ENCODE data around the gene COL21A1. TPM values are rescaled to one million over a fixed set of nuclear protein-coding genes. Genes with fewer than 3 reads are reported as not detected.

COL21A1 gene
- total and polyA plus RNA-seq, 2 of the 4 experiments (the other 2 are of a cell fraction) = 0.05 TPM; not detected in 1

DNA sequence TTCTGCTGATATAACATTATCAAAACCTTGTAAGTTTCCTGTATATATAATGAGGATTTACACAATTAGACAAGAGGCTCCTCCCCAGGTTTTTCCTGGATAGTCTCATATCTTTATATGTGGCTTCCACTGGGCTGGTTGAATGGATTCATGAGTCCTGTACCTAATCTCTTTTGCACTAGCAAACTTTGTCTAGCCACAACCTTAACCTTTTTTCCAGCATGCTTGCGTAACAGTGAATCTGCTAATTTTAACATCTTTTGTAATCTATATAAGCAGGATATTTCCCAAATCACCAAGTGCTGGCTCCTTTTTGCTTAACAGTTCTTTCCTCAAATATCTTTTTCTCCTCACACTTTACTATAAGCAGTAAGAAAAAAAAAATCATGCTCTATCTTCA lies 153.6 kb downstream of the COL21A1 start:
- Histone ChIP-seq H4K20me1 (ENCODE audit: insufficient read depth, low read length) (no peaks in the 10 kb centered on the region), H4K91ac (ENCODE audit: insufficient read depth, low read depth, low read length) (no peak overlapping the region), H2BK15ac (ENCODE audit: low read depth, low read length) (no peak overlapping the region), H2BK20ac (ENCODE audit: low read depth, low read length) (no peak overlapping the region), H3K23ac (ENCODE audit: low read depth, low read length) (no peak overlapping the region), H3K9ac (ENCODE audit: low read depth, low read length) (no peak overlapping the region), H3K14ac (replicated peaks; ENCODE audit: low read depth, low read length) (no peak overlapping the region), H2BK120ac (ENCODE audit: low read depth, low read length) (no peak overlapping the region), H3K27ac (ENCODE audit: insufficient read depth, low read length) (no peak overlapping the region), H3K4me3 (ENCODE audit: insufficient read depth, low read depth, low read length) (no peak overlapping the region), H3K79me1 (ENCODE audit: low read depth in 1 of 2, low read length in 2 of 2) (no peaks in the 10 kb centered on the region), H3K27me3 (ENCODE audit: control insufficient read depth, insufficient read depth, low read length) (no peaks in the 10 kb centered on the region), H2AFZ (replicated peaks; ENCODE audit: low read length, poor library complexity) (no peak overlapping the region), H3K4ac (ENCODE audit: low read depth, low read length) (no peak overlapping the region), H2AK9ac (replicated peaks; ENCODE audit: low read depth, low read length, poor library complexity) (no peak overlapping the region), H3K4me1 (ENCODE audit: control insufficient read depth, insufficient read depth, low read length) (peaks cover 2% of the 10 kb centered on the region), H2AK5ac (ENCODE audit: low read depth, low read length) (no peak overlapping the region), H3K56ac (ENCODE audit: extremely low read depth, insufficient read depth, low read length) (no peak overlapping the region), H3K4me2 (ENCODE audit: low read depth, low read length) (no peak overlapping the region), H3K36me3 (ENCODE audit: control insufficient read depth, insufficient read depth, low read length) (no peaks in the 10 kb centered on the region), H4K5ac (ENCODE audit: low read depth, low read length) (no peak overlapping the region), H3K9me1 (ENCODE audit: insufficient read depth, low read length) (no peaks in the 10 kb centered on the region), H3K18ac (ENCODE audit: low read depth, low read length) (no peak overlapping the region), H3K9me3 (ENCODE audit: control insufficient read depth, insufficient read depth, low read length) (peaks cover 2% of the 10 kb centered on the region; the same call in 1 of the 2 replicates), H2BK5ac (ENCODE audit: low read depth, low read length, poor library complexity, severe bottlenecking) (no peak overlapping the region), H4K8ac (ENCODE audit: low read depth in 2 of 2, low read length in 2 of 2) (no peak overlapping the region)
- no CpG with 5 or more reads among the region's 1 CpG for WGBS, 2 experiments (ENCODE audit: extremely low coverage in 2 of 2, insufficient read length in 1 of 2)
- dilution Hi-C loops (cut with HindIII; ENCODE audit: low sequenced_read_pairs, unreplicated experiment) = no loop called here
- intact Hi-C loops (cut with micrococcal nuclease) = no loop called here
- DNase-seq (no peak), ATAC-seq (ENCODE audit: low read depth) (no peak)
- ChIA-PET POLR2A (ENCODE audit: unreplicated experiment) (no interaction called here), CTCF (no interaction called here)
- TF ChIP-seq, protein P1, sequence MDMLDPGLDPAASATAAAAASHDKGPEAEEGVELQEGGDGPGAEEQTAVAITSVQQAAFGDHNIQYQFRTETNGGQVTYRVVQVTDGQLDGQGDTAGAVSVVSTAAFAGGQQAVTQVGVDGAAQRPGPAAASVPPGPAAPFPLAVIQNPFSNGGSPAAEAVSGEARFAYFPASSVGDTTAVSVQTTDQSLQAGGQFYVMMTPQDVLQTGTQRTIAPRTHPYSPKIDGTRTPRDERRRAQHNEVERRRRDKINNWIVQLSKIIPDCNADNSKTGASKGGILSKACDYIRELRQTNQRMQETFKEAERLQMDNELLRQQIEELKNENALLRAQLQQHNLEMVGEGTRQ (IDR thresholded peaks at IDR 0.05; ENCODE audit: low read depth, low read length) = no peak
- BruUV-seq (replicated peaks) = no TSS peak
- in situ Hi-C loops (cut with MboI; ENCODE audit: low sequenced_read_pairs) = no loop called here

Measured in IMR-90 (cell line).